Measurements from ENCODE around the gene ZNF805. TPM values are rescaled to one million over a fixed set of nuclear protein-coding genes. Genes with fewer than 3 reads are reported as not detected.
"Not testable (repeated sequence)": the region's sequence is repeated elsewhere in the genome, so short reads cannot be mapped to it uniquely, and the experiment has no call there.

ZNF805 gene
- total RNA-seq, 4 donors from 2014 or later = 7.4 to 17.0 (median 10.1) TPM

DNA sequence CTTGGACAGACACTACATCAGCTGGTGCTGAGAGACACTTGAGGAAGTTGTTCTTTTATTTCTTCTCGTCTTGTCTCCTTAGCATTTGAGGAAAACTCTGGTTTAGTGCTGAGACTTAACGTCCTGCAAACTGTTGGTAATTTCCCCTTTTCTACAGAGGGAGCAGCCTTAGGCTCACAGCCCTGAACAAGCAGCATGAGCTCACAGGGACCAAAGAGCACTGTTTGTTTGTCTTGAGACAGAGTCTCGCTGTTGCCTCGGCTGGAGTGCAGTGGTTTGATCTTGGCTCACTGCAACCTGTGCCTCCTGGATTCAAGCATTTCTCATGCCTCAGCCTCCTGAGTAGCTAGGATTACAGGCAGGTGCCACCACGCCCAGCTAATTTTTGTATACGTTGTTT is 5.5 kb downstream of the ZNF805 start:
- Histone ChIP-seq H3K27ac (no peak overlapping the region), H3K4me1 (peaks cover 0 to 15% (median 2%) of the 10 kb centered on the region in 4 donors), H3K4me3 (no peak overlapping the region), H3K9me3 (no peaks in the 10 kb centered on the region), H3K27me3 (no peaks in the 10 kb centered on the region), H3K36me3 (peaks cover 0 to 66% (median 0%) of the 10 kb centered on the region in 3 donors)
- TF ChIP-seq, protein P1, sequence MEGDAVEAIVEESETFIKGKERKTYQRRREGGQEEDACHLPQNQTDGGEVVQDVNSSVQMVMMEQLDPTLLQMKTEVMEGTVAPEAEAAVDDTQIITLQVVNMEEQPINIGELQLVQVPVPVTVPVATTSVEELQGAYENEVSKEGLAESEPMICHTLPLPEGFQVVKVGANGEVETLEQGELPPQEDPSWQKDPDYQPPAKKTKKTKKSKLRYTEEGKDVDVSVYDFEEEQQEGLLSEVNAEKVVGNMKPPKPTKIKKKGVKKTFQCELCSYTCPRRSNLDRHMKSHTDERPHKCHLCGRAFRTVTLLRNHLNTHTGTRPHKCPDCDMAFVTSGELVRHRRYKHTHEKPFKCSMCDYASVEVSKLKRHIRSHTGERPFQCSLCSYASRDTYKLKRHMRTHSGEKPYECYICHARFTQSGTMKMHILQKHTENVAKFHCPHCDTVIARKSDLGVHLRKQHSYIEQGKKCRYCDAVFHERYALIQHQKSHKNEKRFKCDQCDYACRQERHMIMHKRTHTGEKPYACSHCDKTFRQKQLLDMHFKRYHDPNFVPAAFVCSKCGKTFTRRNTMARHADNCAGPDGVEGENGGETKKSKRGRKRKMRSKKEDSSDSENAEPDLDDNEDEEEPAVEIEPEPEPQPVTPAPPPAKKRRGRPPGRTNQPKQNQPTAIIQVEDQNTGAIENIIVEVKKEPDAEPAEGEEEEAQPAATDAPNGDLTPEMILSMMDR (IDR thresholded peaks at IDR 0.05) = no peak
- no peak for TF ChIP-seq POLR2A (IDR thresholded peaks at IDR 0.05)
- DNase-seq = no peak

DNA sequence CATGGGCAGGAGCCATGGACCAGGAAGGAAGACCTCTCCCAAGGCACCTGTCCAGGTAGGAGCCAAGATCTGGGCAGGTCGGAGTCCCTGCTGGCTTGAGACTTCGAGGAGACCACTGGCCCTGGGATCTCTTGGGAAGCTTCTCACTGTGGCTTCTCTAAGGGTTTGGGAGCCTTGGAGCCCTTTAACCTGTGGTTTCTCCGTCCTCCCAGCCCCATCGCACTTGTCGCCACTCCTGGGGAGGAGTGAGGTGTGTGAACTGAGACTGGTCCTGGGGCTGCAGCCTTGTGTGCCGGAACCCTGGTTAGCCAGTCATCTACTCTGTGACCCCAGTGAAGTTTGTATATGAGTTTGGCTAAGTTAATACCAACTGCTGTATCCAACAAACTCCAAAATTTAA is 8.2 kb downstream of the ZNF805 start:
- Histone ChIP-seq H3K4me1 (no peaks in the 10 kb centered on the region), H3K36me3 (peaks cover 0 to 91% (median 4%) of the 10 kb centered on the region in 3 donors), H3K4me3 (no peak overlapping the region), H3K9me3 (peaks cover 0 to 4% (median 0%) of the 10 kb centered on the region in 4 donors), H3K27me3 (no peaks in the 10 kb centered on the region), H3K27ac (no peak overlapping the region)
- TF ChIP-seq, protein P1 (IDR thresholded peaks at IDR 0.05) = no peak
- TF ChIP-seq POLR2A (IDR thresholded peaks at IDR 0.05) = no peak
- no peak for DNase-seq

DNA sequence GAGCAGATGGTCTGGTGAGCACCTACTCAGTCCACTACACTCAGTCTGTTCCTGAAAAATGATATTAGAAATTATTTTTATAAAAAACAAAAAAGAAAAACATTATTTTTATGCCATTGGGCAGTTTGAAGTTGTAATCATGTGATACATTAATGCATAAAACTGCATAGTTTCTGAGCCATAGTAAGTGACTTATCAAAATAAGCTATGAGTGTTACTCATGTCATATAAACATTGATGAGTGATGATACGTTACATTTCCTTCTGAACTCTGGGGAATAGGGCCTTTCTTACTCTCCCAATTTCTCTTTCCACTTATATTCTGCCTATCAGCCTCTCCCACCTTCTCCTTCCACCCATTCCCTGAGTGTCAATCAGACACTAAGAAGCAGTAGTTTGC is 8.9 kb downstream of the ZNF805 start:
- TF ChIP-seq, protein P1 (IDR thresholded peaks at IDR 0.05) = no peak
- no peak for TF ChIP-seq POLR2A (IDR thresholded peaks at IDR 0.05)
- DNase-seq = no peak
- H3K4me1 ChIP-seq = no peaks in the 10 kb centered on the region
- H3K27me3 ChIP-seq = no peaks in the 10 kb centered on the region
- H3K27ac ChIP-seq = no peak overlapping the region
- H3K9me3 ChIP-seq = peaks cover 0 to 9% (median 0%) of the 10 kb centered on the region in 4 donors
- no peak overlapping the region for H3K4me3 ChIP-seq
- peaks cover 0 to 91% (median 4%) of the 10 kb centered on the region in 3 donors for H3K36me3 ChIP-seq

DNA sequence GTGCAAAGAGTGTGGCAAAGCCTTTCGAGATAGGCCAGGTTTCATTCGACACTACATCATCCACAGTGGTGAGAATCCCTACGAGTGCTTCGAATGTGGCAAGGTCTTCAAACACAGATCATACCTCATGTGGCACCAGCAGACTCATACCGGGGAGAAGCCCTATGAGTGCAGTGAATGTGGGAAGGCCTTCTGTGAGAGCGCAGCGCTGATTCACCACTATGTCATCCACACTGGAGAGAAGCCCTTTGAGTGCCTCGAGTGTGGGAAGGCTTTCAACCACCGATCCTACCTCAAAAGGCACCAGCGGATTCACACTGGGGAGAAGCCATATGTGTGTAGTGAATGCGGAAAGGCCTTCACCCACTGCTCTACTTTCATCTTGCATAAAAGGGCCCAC is 13.3 kb downstream of the ZNF805 start:
- not testable (repeated sequence) for H3K4me1 ChIP-seq, H3K27me3 ChIP-seq, H3K4me3 ChIP-seq, DNase-seq, H3K27ac ChIP-seq, H3K9me3 ChIP-seq
- peaks cover 0 to 62% (median 4%) of the 10 kb centered on the region in 3 donors for H3K36me3 ChIP-seq

DNA sequence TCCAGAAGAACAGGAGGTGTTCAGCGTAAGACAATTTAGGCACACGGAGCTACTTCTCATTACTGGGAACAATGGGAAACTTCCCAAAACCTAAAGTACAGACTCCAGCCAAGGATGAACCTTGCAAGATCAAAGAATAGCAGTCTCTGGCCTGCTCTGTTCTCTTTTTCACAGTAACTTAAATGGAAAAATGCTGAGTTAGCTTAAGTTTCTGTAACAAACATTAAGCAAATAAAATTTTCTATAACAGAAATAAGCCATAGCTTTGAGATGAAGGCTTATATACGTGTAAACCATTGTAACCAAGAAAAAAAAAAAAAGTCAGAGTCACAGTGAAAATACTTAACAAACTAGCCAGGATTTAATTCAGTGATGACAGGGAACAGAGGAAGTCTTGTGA is 21.6 kb downstream of the ZNF805 start:
- H3K27ac ChIP-seq = no peak overlapping the region
- H3K36me3 ChIP-seq = peaks cover 0 to 10% (median 0%) of the 10 kb centered on the region in 3 donors
- H3K27me3 ChIP-seq = no peaks in the 10 kb centered on the region
- no peak for DNase-seq
- H3K4me1 ChIP-seq = no peaks in the 10 kb centered on the region
- H3K4me3 ChIP-seq = no peak overlapping the region
- H3K9me3 ChIP-seq = peaks cover 0 to 4% (median 0%) of the 10 kb centered on the region in 4 donors
- TF ChIP-seq, protein P1 (IDR thresholded peaks at IDR 0.05) = no peak
- TF ChIP-seq POLR2A (IDR thresholded peaks at IDR 0.05) = no peak

DNA sequence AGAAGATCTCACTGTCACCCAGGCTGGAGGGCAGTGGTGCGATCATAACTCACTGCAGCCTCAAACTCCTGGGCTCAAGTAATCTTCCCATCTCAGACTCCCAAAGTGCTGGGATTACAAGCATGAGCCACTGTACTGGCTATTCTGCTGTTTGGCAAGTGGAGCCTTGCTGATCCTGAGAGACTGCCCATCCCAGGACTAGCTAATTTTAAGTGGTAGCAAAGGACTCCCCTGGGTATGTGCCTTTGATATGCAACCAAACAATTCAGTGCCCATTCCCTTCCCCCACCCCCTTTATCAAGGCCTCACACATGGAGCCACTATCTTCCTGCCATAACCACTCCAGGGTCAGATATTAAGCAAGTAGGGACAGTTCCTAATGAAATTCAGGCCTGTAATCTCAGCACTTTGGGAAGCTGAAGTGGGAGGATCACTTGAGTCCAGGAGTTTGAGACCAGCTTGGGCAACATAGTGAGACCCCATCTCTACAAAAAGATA is 22.9 kb downstream of the ZNF805 start:
- TF ChIP-seq, protein P1 (IDR thresholded peaks at IDR 0.05) = no peak
- TF ChIP-seq POLR2A (IDR thresholded peaks at IDR 0.05) = no peak
- Histone ChIP-seq H3K36me3 (peaks cover 0 to 10% (median 0%) of the 10 kb centered on the region in 3 donors), H3K27me3 (no peaks in the 10 kb centered on the region), H3K9me3 (peaks cover 0 to 4% (median 0%) of the 10 kb centered on the region in 4 donors), H3K27ac (no peak overlapping the region), H3K4me1 (no peaks in the 10 kb centered on the region), H3K4me3 (no peak overlapping the region)
- no peak for DNase-seq

Measured in Peyer's patch (tissue), 4 donors.